Measurements from ENCODE around the gene IDH3A.

The IDH3A gene

GRCh38 chr15:78110096-78110495 is 39.1 kb upstream of the IDH3A start:
- DNase-seq (ENCODE audit: low read depth) = no peak
- TF ChIP-seq, protein P1, sequence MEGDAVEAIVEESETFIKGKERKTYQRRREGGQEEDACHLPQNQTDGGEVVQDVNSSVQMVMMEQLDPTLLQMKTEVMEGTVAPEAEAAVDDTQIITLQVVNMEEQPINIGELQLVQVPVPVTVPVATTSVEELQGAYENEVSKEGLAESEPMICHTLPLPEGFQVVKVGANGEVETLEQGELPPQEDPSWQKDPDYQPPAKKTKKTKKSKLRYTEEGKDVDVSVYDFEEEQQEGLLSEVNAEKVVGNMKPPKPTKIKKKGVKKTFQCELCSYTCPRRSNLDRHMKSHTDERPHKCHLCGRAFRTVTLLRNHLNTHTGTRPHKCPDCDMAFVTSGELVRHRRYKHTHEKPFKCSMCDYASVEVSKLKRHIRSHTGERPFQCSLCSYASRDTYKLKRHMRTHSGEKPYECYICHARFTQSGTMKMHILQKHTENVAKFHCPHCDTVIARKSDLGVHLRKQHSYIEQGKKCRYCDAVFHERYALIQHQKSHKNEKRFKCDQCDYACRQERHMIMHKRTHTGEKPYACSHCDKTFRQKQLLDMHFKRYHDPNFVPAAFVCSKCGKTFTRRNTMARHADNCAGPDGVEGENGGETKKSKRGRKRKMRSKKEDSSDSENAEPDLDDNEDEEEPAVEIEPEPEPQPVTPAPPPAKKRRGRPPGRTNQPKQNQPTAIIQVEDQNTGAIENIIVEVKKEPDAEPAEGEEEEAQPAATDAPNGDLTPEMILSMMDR (conservative IDR thresholded peaks at IDR 0.05; ENCODE audit: control insufficient read depth, insufficient read depth, low read depth, low read length) = no peak
- no peak overlapping the region for H3K4me3 ChIP-seq (ENCODE audit: control insufficient read depth, low read depth, low read length)

GRCh38 chr15:78110916-78111475 is 38.2 kb upstream of the IDH3A start:
- no peak for DNase-seq (ENCODE audit: low read depth)
- TF ChIP-seq, protein P1 (conservative IDR thresholded peaks at IDR 0.05; ENCODE audit: control insufficient read depth, insufficient read depth, low read depth, low read length) = no peak
- no peak overlapping the region for H3K4me3 ChIP-seq (ENCODE audit: control insufficient read depth, low read depth, low read length)

- TF ChIP-seq, protein P1 (conservative IDR thresholded peaks at IDR 0.05; ENCODE audit: control insufficient read depth, insufficient read depth, low read depth, low read length) = no peak
- no peak for DNase-seq (ENCODE audit: low read depth)
- H3K4me3 ChIP-seq (ENCODE audit: control insufficient read depth, low read depth, low read length) = no peak overlapping the region
Measured at GRCh38 chr15:78111788-78112187, 37.4 kb upstream of the IDH3A start.

DNA sequence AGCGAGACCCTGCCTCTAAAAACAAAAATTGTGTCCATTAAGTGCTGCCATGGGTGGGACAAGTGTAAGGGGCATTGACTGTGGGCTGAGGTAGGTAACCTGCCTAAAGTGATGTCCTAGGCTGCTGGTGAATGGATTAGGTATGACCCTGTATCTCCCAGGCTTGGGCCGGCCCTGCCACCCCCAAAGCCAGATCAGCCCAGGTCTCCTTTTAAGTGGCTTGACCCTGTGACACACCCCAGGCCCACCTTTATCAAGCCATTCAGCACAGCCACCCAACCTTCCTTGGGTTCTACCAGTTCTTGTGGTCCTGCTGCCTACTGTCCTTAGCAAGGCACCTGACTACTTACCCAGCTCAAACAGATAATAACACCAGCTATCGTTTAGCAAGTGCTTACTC is 36.6 kb upstream of the IDH3A start:
- no peak overlapping the region for H3K4me3 ChIP-seq (ENCODE audit: control insufficient read depth, low read depth, low read length)
- TF ChIP-seq, protein P1 (conservative IDR thresholded peaks at IDR 0.05; ENCODE audit: control insufficient read depth, insufficient read depth, low read depth, low read length) = no peak
- no peak for DNase-seq (ENCODE audit: low read depth)

DNA sequence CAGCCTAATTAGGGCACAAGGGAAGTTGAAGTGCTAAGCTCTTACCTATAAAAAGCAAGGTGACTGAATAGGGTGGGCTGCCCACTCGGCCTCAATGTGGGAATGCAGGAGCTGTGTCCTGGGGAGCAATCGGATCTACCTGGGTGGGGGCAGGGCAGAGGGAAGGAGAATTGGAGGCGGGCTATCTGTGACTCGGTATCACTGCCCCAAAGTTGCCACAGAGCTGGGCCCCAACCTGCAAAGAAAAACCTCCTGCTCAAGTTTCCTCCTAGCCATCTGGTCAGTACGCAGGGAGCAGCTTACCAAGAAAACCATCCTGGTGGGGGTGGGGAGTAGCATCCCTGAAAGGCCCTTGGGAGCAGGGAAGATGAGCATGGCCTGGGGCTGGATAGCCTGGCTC is 28.6 kb upstream of the IDH3A start:
- no peak for DNase-seq (ENCODE audit: low read depth)
- no peak overlapping the region for H3K4me3 ChIP-seq (ENCODE audit: control insufficient read depth, low read depth, low read length)
- TF ChIP-seq, protein P1 (conservative IDR thresholded peaks at IDR 0.05; ENCODE audit: control insufficient read depth, insufficient read depth, low read depth, low read length) = no peak

DNA sequence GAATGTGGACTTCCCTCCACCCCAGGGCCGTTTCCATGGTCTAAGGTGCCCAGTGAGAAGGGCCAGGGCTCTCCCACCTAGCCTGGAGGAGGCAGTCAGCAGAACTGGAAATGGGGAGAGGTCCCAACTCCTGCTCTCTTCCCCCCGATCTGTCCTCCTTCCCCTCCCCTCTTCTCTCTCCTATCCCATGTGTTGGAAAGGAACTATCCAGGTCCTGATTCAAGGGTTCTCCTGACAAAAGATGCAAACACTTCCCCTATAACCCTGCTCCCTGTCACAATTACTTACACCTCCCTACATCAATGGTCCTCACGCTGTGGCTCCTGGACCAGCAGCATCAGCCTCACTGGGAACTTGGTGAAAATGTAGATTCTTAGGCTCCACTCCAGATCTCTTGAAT is 23.9 kb upstream of the IDH3A start:
- TF ChIP-seq, protein P1 (conservative IDR thresholded peaks at IDR 0.05; ENCODE audit: control insufficient read depth, insufficient read depth, low read depth, low read length) = no peak

GRCh38 chr15:78127882-78128281 is 21.3 kb upstream of the IDH3A start:
- H3K4me3 ChIP-seq (ENCODE audit: control insufficient read depth, low read depth, low read length) = no peak overlapping the region
- TF ChIP-seq, protein P1 (conservative IDR thresholded peaks at IDR 0.05; ENCODE audit: control insufficient read depth, insufficient read depth, low read depth, low read length) = no peak
- no peak for DNase-seq (ENCODE audit: low read depth)

More for the DNA sequence above, 23.9 kb upstream of the IDH3A start:
- DNase-seq (ENCODE audit: low read depth) = no peak
- H3K4me3 ChIP-seq (ENCODE audit: control insufficient read depth, low read depth, low read length) = no peak overlapping the region

Measured in fibroblast of mammary gland (primary cell).